Stimulated activated CD8-positive, alpha-beta memory T cell treated with anti-CD3 and anti-CD28 coated beads, Interleukin-7, amount 100 ng/mL, for 4 hours (primary cell): ENCODE data around the gene ATXN7L3B.
A peak's percentile ranks its signal among the peaks of the same experiment; 100 is the strongest.
"Not testable (repeated sequence)": the region's sequence is repeated elsewhere in the genome, so short reads cannot be mapped to it uniquely, and the experiment has no call there.

Experiments used
- DNase-seq, 2 donors: peaks; one replicate each; pipeline ENCODE4 v3.0.0-alpha.2; 2020; ENCODE audit warnings: low read depth in 2 of 2

Gene ATXN7L3B

GRCh38 chr12:74537707-74538385, at the start of gene ATXN7L3B:
Gene ATXN7L3B, plus strand, starts transcription at chr12:74537835. Its CDS starts 278 bp downstream, at chr12:74538113.
- peak; percentile 89 to 92 for DNase-seq

GRCh38 chr12:74488134-74488533, 49.5 kb upstream of the ATXN7L3B start:
- no peak for DNase-seq

GRCh38 chr12:74489543-74489942, 48.1 kb upstream of the ATXN7L3B start:
- DNase-seq = no peak

- DNase-seq = no peak
Measured at GRCh38 chr12:74490390-74491064, 47.1 kb upstream of the ATXN7L3B start.

GRCh38 chr12:74491374-74491773, 46.3 kb upstream of the ATXN7L3B start:
- DNase-seq = no peak

GRCh38 chr12:74499192-74499591, 38.4 kb upstream of the ATXN7L3B start:
- DNase-seq = no peak

GRCh38 chr12:74508873-74509657, 28.6 kb upstream of the ATXN7L3B start:
- not testable (repeated sequence) for DNase-seq

GRCh38 chr12:74509886-74510285, 27.7 kb upstream of the ATXN7L3B start:
- no peak for DNase-seq

GRCh38 chr12:74514098-74514872, 23.4 kb upstream of the ATXN7L3B start:
- no peak for DNase-seq

GRCh38 chr12:74515849-74516248, 21.8 kb upstream of the ATXN7L3B start:
- DNase-seq = no peak

- no peak for DNase-seq
Measured at GRCh38 chr12:74526535-74526934, 11.1 kb upstream of the ATXN7L3B start.

GRCh38 chr12:74527491-74527890, 10.1 kb upstream of the ATXN7L3B start:
- DNase-seq = no peak

GRCh38 chr12:74530676-74531075, 7.0 kb upstream of the ATXN7L3B start:
- DNase-seq = no peak

GRCh38 chr12:74535536-74535935, 2.1 kb upstream of the ATXN7L3B start:
- DNase-seq = no peak

- DNase-seq = no peak
Measured at GRCh38 chr12:74537126-74537706, 419 bp upstream of the ATXN7L3B start.

GRCh38 chr12:74538491-74539258, 1.0 kb downstream of the ATXN7L3B start:
- DNase-seq = no peak

GRCh38 chr12:74539261-74539660, 1.6 kb downstream of the ATXN7L3B start:
- no peak for DNase-seq

GRCh38 chr12:74539765-74540526, 2.3 kb downstream of the ATXN7L3B start:
- no peak for DNase-seq

- no peak for DNase-seq
Measured at GRCh38 chr12:74541074-74541473, 3.4 kb downstream of the ATXN7L3B start.

GRCh38 chr12:74547249-74547648, 9.6 kb downstream of the ATXN7L3B start:
- no peak for DNase-seq
